ENCODE measurements around the gene CARS2.
"Not testable (repeated sequence)": the region's sequence is repeated elsewhere in the genome, so short reads cannot be mapped to it uniquely, and the experiment has no call there.

Gene CARS2

DNA sequence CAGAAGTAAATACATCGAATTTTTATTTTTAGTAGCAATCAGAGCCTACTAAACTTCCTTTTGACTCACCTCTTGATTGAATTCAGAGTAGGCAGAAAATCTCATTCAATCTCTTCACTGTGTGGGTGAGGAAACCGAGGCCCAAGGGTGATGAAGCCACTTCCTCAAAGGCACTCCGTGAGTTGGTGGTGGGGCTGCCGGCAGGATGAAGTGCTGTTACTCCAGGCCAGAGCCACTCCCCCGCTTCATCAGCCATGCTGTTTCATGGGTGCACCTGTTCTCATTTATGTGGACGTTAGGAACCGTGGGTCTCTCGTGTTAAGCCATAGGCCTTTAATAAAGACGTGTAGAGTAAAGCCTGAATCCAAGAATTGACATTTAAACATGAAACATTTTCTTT lies 20.8 kb upstream of the CARS2 start:
- TF ChIP-seq, protein P1, sequence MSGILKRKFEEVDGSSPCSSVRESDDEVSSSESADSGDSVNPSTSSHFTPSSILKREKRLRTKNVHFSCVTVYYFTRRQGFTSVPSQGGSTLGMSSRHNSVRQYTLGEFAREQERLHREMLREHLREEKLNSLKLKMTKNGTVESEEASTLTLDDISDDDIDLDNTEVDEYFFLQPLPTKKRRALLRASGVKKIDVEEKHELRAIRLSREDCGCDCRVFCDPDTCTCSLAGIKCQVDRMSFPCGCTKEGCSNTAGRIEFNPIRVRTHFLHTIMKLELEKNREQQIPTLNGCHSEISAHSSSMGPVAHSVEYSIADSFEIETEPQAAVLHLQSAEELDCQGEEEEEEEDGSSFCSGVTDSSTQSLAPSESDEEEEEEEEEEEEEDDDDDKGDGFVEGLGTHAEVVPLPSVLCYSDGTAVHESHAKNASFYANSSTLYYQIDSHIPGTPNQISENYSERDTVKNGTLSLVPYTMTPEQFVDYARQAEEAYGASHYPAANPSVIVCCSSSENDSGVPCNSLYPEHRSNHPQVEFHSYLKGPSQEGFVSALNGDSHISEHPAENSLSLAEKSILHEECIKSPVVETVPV (CRISPR knock-in tag; IDR thresholded peaks at IDR 0.05) = no peak
- TF ChIP-seq, protein P2, sequence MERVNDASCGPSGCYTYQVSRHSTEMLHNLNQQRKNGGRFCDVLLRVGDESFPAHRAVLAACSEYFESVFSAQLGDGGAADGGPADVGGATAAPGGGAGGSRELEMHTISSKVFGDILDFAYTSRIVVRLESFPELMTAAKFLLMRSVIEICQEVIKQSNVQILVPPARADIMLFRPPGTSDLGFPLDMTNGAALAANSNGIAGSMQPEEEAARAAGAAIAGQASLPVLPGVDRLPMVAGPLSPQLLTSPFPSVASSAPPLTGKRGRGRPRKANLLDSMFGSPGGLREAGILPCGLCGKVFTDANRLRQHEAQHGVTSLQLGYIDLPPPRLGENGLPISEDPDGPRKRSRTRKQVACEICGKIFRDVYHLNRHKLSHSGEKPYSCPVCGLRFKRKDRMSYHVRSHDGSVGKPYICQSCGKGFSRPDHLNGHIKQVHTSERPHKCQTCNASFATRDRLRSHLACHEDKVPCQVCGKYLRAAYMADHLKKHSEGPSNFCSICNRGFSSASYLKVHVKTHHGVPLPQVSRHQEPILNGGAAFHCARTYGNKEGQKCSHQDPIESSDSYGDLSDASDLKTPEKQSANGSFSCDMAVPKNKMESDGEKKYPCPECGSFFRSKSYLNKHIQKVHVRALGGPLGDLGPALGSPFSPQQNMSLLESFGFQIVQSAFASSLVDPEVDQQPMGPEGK (CRISPR knock-in tag; IDR thresholded peaks at IDR 0.05; ENCODE audit: borderline replicate concordance) = no peak
- TF ChIP-seq TCF4 (CRISPR knock-in tag; IDR thresholded peaks at IDR 0.05; ENCODE audit: borderline replicate concordance) (no peak), ESRRG (CRISPR knock-in tag; IDR thresholded peaks at IDR 0.05) (no peak), GLIS3 (CRISPR knock-in tag; IDR thresholded peaks at IDR 0.05) (no peak)
- TF ChIP-seq, protein P3, sequence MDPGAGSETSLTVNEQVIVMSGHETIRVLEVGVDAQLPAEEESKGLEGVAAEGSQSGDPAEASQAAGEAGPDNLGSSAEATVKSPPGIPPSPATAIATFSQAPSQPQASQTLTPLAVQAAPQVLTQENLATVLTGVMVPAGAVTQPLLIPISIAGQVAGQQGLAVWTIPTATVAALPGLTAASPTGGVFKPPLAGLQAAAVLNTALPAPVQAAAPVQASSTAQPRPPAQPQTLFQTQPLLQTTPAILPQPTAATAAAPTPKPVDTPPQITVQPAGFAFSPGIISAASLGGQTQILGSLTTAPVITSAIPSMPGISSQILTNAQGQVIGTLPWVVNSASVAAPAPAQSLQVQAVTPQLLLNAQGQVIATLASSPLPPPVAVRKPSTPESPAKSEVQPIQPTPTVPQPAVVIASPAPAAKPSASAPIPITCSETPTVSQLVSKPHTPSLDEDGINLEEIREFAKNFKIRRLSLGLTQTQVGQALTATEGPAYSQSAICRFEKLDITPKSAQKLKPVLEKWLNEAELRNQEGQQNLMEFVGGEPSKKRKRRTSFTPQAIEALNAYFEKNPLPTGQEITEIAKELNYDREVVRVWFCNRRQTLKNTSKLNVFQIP (CRISPR knock-in tag; IDR thresholded peaks at IDR 0.05; ENCODE audit: borderline replicate concordance, low read depth) = no peak

DNA sequence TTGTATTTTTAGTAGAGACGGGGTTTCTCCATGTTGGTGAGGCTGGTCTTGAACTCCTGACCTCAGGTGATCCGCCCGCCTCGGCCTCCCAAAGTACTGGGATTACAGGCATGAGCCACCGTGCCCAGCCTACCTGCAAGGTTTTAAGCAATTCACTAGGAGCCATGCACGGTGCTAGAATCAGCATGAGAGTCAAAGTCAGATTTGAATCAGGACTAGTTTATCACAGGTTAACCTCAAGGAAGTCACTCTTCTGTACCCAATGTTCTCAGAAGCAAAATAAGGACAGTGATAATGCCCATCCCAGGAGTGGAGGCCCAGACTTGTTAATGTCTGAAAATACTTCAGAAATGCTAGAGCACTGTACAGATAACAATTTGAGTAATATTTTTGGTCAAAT lies 20.2 kb upstream of the CARS2 start:
- ATAC-seq = not testable (repeated sequence)

More for the DNA sequence above, 20.8 kb upstream of the CARS2 start:
- ATAC-seq = no peak

DNA sequence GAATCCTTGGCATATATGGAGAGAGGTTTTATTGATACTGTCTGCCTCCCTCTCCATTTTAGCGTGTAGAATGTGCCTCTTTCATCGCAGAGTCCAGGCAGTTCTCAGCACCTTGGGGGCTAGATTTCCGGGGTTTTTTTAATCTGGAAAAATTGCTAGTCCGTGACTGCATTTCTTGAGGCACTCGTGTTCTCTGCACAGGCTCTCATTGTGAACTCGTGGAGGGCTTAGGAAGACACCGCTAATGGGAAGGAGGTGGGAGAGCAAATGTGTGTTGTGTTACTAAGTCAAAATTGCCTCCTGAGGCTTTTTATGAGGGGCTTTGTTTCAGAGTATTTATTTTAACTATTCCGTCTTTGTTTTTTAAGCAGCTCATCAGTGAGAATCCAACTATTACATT lies 17.7 kb upstream of the CARS2 start:
- TF ChIP-seq ZC3H10 (CRISPR knock-in tag; IDR thresholded peaks at IDR 0.05) = no peak
- TF ChIP-seq CSDC2 (CRISPR knock-in tag; IDR thresholded peaks at IDR 0.05) = no peak
- TF ChIP-seq TCF4 (CRISPR knock-in tag; IDR thresholded peaks at IDR 0.05; ENCODE audit: borderline replicate concordance) = no peak
- TF ChIP-seq ZNF565 (CRISPR knock-in tag; conservative IDR thresholded peaks at IDR 0.05; ENCODE audit: low read depth) = no peak
- ATAC-seq = no peak

DNA sequence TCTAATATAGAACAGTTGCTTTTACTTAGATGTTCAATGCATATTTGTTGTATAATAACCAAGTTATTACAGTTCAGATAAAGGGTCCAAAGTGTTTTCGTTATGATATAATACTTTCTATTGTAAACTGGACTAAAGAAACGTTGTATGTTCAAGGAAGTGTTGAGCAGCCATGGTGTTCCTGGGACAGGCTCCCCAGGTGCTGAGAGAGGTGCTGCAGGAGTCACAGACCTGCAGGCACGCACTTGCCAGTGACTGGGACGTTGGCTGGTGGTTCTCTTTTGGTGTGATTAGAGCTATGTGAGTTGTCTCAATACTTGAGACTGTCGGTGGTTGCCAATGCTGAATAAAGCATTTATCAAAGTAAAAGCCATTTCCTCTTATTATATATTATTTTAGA lies 17.1 kb upstream of the CARS2 start:
- TF ChIP-seq ZFP3 (CRISPR knock-in tag; IDR thresholded peaks at IDR 0.05) (no peak), ZFP30 (CRISPR knock-in tag; IDR thresholded peaks at IDR 0.05) (no peak), RARB (CRISPR knock-in tag; IDR thresholded peaks at IDR 0.05) (no peak), ZC3H10 (CRISPR knock-in tag; IDR thresholded peaks at IDR 0.05) (no peak), GLIS3 (CRISPR knock-in tag; IDR thresholded peaks at IDR 0.05) (no peak), CSDC2 (CRISPR knock-in tag; IDR thresholded peaks at IDR 0.05) (no peak), ARNTL (CRISPR knock-in tag; IDR thresholded peaks at IDR 0.05; ENCODE audit: borderline replicate concordance, low read depth) (no peak), ESRRG (CRISPR knock-in tag; IDR thresholded peaks at IDR 0.05) (no peak), ZNF70 (CRISPR knock-in tag; IDR thresholded peaks at IDR 0.05) (no peak), SNAI2 (CRISPR knock-in tag; IDR thresholded peaks at IDR 0.05) (no peak), ISL1 (CRISPR knock-in tag; IDR thresholded peaks at IDR 0.05) (no peak), TCF4 (CRISPR knock-in tag; IDR thresholded peaks at IDR 0.05; ENCODE audit: borderline replicate concordance) (no peak), ZNF565 (CRISPR knock-in tag; conservative IDR thresholded peaks at IDR 0.05; ENCODE audit: low read depth) (no peak), BACH2 (CRISPR knock-in tag; IDR thresholded peaks at IDR 0.05; ENCODE audit: borderline replicate concordance) (no peak), PPARA (CRISPR knock-in tag; IDR thresholded peaks at IDR 0.05; ENCODE audit: borderline replicate concordance) (no peak)
- TF ChIP-seq, protein P4, sequence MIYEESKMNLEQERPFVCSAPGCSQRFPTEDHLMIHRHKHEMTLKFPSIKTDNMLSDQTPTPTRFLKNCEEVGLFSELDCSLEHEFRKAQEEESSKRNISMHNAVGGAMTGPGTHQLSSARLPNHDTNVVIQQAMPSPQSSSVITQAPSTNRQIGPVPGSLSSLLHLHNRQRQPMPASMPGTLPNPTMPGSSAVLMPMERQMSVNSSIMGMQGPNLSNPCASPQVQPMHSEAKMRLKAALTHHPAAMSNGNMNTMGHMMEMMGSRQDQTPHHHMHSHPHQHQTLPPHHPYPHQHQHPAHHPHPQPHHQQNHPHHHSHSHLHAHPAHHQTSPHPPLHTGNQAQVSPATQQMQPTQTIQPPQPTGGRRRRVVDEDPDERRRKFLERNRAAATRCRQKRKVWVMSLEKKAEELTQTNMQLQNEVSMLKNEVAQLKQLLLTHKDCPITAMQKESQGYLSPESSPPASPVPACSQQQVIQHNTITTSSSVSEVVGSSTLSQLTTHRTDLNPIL (CRISPR knock-in tag; IDR thresholded peaks at IDR 0.05; ENCODE audit: low read depth) = no peak
- TF ChIP-seq, protein P1 (CRISPR knock-in tag; IDR thresholded peaks at IDR 0.05) = no peak
- TF ChIP-seq, protein P3 (CRISPR knock-in tag; IDR thresholded peaks at IDR 0.05; ENCODE audit: borderline replicate concordance, low read depth) = no peak
- TF ChIP-seq, protein P2 (CRISPR knock-in tag; IDR thresholded peaks at IDR 0.05; ENCODE audit: borderline replicate concordance) = no peak
- no peak for ATAC-seq
